Hepatocyte (in vitro differentiated cells): ENCODE results near the gene FBXO2.

Source experiments
- EZH2 ChIP-seq: fragments of 200-600 bp; sonication (generic); IDR thresholded peaks from 2 replicates; pipeline ENCODE4 v1.6.1; 2016; ENCODE audit warnings: antibody characterized with exemption, mild to moderate bottlenecking, borderline replicate concordance
- EZH2phosphoT487 ChIP-seq: fragments of 200-600 bp; sonication (generic); IDR thresholded peaks from one replicate; pipeline ENCODE4 v1.6.1; 2018; ENCODE audit warnings: antibody characterized with exemption, mild to moderate bottlenecking, low read depth, moderate library complexity; ENCODE audit not compliant: unreplicated experiment, severe bottlenecking
- TF ChIP-seq, protein P1 (sequence below): fragments of 200-600 bp; sonication (generic); IDR thresholded peaks from 2 replicates; pipeline ENCODE4 v1.5.1; 2016; ENCODE audit warnings: antibody characterized with exemption, mild to moderate bottlenecking; ENCODE audit not compliant: poor library complexity

GRCh38 chr1:11676386-11677103 is 22.3 kb upstream of the FBXO2 start:
- TF ChIP-seq, protein P1, sequence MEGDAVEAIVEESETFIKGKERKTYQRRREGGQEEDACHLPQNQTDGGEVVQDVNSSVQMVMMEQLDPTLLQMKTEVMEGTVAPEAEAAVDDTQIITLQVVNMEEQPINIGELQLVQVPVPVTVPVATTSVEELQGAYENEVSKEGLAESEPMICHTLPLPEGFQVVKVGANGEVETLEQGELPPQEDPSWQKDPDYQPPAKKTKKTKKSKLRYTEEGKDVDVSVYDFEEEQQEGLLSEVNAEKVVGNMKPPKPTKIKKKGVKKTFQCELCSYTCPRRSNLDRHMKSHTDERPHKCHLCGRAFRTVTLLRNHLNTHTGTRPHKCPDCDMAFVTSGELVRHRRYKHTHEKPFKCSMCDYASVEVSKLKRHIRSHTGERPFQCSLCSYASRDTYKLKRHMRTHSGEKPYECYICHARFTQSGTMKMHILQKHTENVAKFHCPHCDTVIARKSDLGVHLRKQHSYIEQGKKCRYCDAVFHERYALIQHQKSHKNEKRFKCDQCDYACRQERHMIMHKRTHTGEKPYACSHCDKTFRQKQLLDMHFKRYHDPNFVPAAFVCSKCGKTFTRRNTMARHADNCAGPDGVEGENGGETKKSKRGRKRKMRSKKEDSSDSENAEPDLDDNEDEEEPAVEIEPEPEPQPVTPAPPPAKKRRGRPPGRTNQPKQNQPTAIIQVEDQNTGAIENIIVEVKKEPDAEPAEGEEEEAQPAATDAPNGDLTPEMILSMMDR: no peak
- TF ChIP-seq EZH2phosphoT487 (no peak), EZH2 (no peak)
